ENCODE data around the gene CYP2W1. TPM values are rescaled to one million over a fixed set of nuclear protein-coding genes. Genes with fewer than 3 reads are reported as not detected.

Gene CYP2W1
- total RNA-seq, 1 experiment from 2014 or later, result not detected

- no peaks in the 10 kb centered on the region for H3K9me3 ChIP-seq (ENCODE audit: insufficient read depth, low read depth)
- peaks cover 15% of the 10 kb centered on the region; the same call in 1 of the 2 replicates for H3K4me1 ChIP-seq (replicated peaks; ENCODE audit: insufficient read depth)
- H3K9me2 ChIP-seq (ENCODE audit: insufficient read depth), result no peaks in the 10 kb centered on the region
- BruUV-seq (replicated peaks), result no TSS peak
- intact Hi-C loops (cut with micrococcal nuclease; ENCODE audit: unreplicated experiment), result no loop called here
- DNase-seq, result no peak
- no peak overlapping the region for H3K27ac ChIP-seq
- peaks cover 47% of the 10 kb centered on the region for H3K36me3 ChIP-seq (ENCODE audit: low read depth)
- peaks cover 49% of the 10 kb centered on the region for H3F3A ChIP-seq (ENCODE audit: insufficient read depth, low read depth)
- CTCF ChIA-PET, result no interaction called here
- no peaks in the 10 kb centered on the region for H3K27me3 ChIP-seq (ENCODE audit: insufficient read depth, low read depth)
- no peak overlapping the region for H2AFZ ChIP-seq
- TF ChIP-seq CTCF (conservative IDR thresholded peaks at IDR 0.05) (no peak), EZH2 (IDR thresholded peaks at IDR 0.05; ENCODE audit: low read depth) (no peak)
- no peak overlapping the region for H3K4me2 ChIP-seq
- no peak overlapping the region for H3K4me3 ChIP-seq
- POLR2A ChIA-PET (ENCODE audit: unreplicated experiment), result no interaction called here
- peaks cover 50% of the 10 kb centered on the region for H3K79me2 ChIP-seq (ENCODE audit: low read depth)
- peaks cover 91% of the 10 kb centered on the region for H4K20me1 ChIP-seq (ENCODE audit: insufficient read depth)
Measured at GRCh38 chr7:969403-969802, 13.6 kb upstream of the CYP2W1 start.

GRCh38 chr7:970744-971143 is 12.2 kb upstream of the CYP2W1 start:
- intact Hi-C loops (cut with micrococcal nuclease; ENCODE audit: unreplicated experiment), result no loop called here
- BruUV-seq (replicated peaks), result no TSS peak
- no peaks in the 10 kb centered on the region for H3K27me3 ChIP-seq (ENCODE audit: insufficient read depth, low read depth)
- no peak overlapping the region for H3K4me3 ChIP-seq
- peaks cover 36% of the 10 kb centered on the region for H3F3A ChIP-seq (ENCODE audit: insufficient read depth, low read depth)
- peaks cover 59% of the 10 kb centered on the region for H3K79me2 ChIP-seq (ENCODE audit: low read depth)
- peaks cover 47% of the 10 kb centered on the region for H3K36me3 ChIP-seq (ENCODE audit: low read depth)
- peaks cover 87% of the 10 kb centered on the region for H4K20me1 ChIP-seq (ENCODE audit: insufficient read depth)
- H3K9me2 ChIP-seq (ENCODE audit: insufficient read depth), result no peaks in the 10 kb centered on the region
- TF ChIP-seq CTCF (conservative IDR thresholded peaks at IDR 0.05), result no peak
- TF ChIP-seq EZH2 (IDR thresholded peaks at IDR 0.05; ENCODE audit: low read depth), result no peak
- no peak overlapping the region for H3K27ac ChIP-seq
- no peak for DNase-seq
- no peak overlapping the region for H2AFZ ChIP-seq
- peaks cover 17% of the 10 kb centered on the region; the same call in 1 of the 2 replicates for H3K4me1 ChIP-seq (replicated peaks; ENCODE audit: insufficient read depth)
- ChIA-PET POLR2A (ENCODE audit: unreplicated experiment) (no interaction called here), CTCF (interaction anchor here (0.5 kb wide), 1 partner anchor 1353 kb away, joined by 5 read pairs; no protein-coding TSS in a partner anchor)
- H3K4me2 ChIP-seq, result no peak overlapping the region
- no peaks in the 10 kb centered on the region for H3K9me3 ChIP-seq (ENCODE audit: insufficient read depth, low read depth)

- Histone ChIP-seq H3K27ac (no peak overlapping the region), H3K9me2 (ENCODE audit: insufficient read depth) (no peaks in the 10 kb centered on the region), H3F3A (ENCODE audit: insufficient read depth, low read depth) (peaks cover 24% of the 10 kb centered on the region; the same call in 1 of the 2 replicates), H4K20me1 (ENCODE audit: insufficient read depth) (peaks cover 76% of the 10 kb centered on the region), H3K4me3 (no peak overlapping the region), H3K4me2 (no peak overlapping the region), H3K4me1 (replicated peaks; ENCODE audit: insufficient read depth) (peaks cover 18% of the 10 kb centered on the region; the same call in 1 of the 2 replicates), H3K27me3 (ENCODE audit: insufficient read depth, low read depth) (no peaks in the 10 kb centered on the region), H2AFZ (no peak overlapping the region), H3K9me3 (ENCODE audit: insufficient read depth, low read depth) (no peaks in the 10 kb centered on the region), H3K36me3 (ENCODE audit: low read depth) (peaks cover 40% of the 10 kb centered on the region), H3K79me2 (ENCODE audit: low read depth) (peaks cover 59% of the 10 kb centered on the region)
- TF ChIP-seq CTCF (conservative IDR thresholded peaks at IDR 0.05) (no peak), EZH2 (IDR thresholded peaks at IDR 0.05; ENCODE audit: low read depth) (no peak)
- DNase-seq, result no peak
- ChIA-PET CTCF (no interaction called here), POLR2A (ENCODE audit: unreplicated experiment) (no interaction called here)
- intact Hi-C loops (cut with micrococcal nuclease; ENCODE audit: unreplicated experiment), result no loop called here
- BruUV-seq (replicated peaks), result no TSS peak
Measured at GRCh38 chr7:972110-972509, 10.9 kb upstream of the CYP2W1 start.

Data from PC-9 (cell line).